Calu3 (cell line): Measurements from ENCODE around the gene HDGFL3. TPM values are rescaled to one million over a fixed set of nuclear protein-coding genes. Genes with fewer than 3 reads are reported as not detected.
"Not testable (repeated sequence)": the region's sequence is repeated elsewhere in the genome, so short reads cannot be mapped to it uniquely, and the experiment has no call there.

ENCODE experiments used
- BruUV-seq: library from RNA; stranded (reverse); fragments of 400-500 nt; replicated peaks from 2 replicates; lab custom pipeline; 2021; lab: Mats Ljungman, UMichigan
- CTCF ChIA-PET: fragments of 300-600 bp; sonication (Branson Sonifier 250); formaldehyde crosslinking; loops from one replicate; lab custom pipeline; 2022; ENCODE audit warnings: antibody characterized with exemption; lab: Charles Lee
- DNase-seq: peaks from one replicate; pipeline ENCODE4 v3.0.0; 2022
- H3K27ac Mint-ChIP-seq: one replicate; pipeline ENCODE4 v1.8.0; 2022; ENCODE audit warnings: mixed read lengths; ENCODE audit not compliant: unreplicated experiment
- H3K27me3 Mint-ChIP-seq: one replicate; pipeline ENCODE4 v1.8.0; 2022; ENCODE audit warnings: mixed read lengths; ENCODE audit not compliant: unreplicated experiment
- H3K36me3 Mint-ChIP-seq: one replicate; pipeline ENCODE4 v1.8.0; 2022; ENCODE audit warnings: mild to moderate bottlenecking, moderate library complexity, mixed read lengths; ENCODE audit not compliant: insufficient read depth, unreplicated experiment
- H3K4me1 Mint-ChIP-seq: one replicate; pipeline ENCODE4 v1.8.0; 2022; ENCODE audit warnings: mild to moderate bottlenecking, low read depth, mixed read lengths; ENCODE audit not compliant: unreplicated experiment
- H3K4me3 Mint-ChIP-seq: one replicate; pipeline ENCODE4 v1.8.0; 2022; ENCODE audit warnings: mild to moderate bottlenecking, low read depth, moderate library complexity, mixed read lengths; ENCODE audit not compliant: unreplicated experiment
- H3K9me3 Mint-ChIP-seq: one replicate; pipeline ENCODE4 v1.8.0; 2022; ENCODE audit warnings: low read depth, mixed read lengths; ENCODE audit not compliant: unreplicated experiment
- intact Hi-C: fragments of 100-400 bp; cut with micrococcal nuclease; formaldehyde crosslinking; loops from one replicate; pipeline ENCODE4 v1.10.0; 2022; ENCODE audit not compliant: unreplicated experiment
- total RNA-seq: library from RNA; stranded (reverse); gene quantifications from 2 replicates; pipeline ENCODE4 v1.2.3, GENCODE V29; 2022
- TF ChIP-seq, protein P1 (sequence below): fragments of 200-600 bp; IDR thresholded peaks from one replicate; pipeline ENCODE4 v1.8.0; 2022; ENCODE audit warnings: antibody characterized with exemption; ENCODE audit not compliant: unreplicated experiment

HDGFL3 gene
- total RNA-seq, 1 experiment from 2014 or later = 69.4 TPM

DNA sequence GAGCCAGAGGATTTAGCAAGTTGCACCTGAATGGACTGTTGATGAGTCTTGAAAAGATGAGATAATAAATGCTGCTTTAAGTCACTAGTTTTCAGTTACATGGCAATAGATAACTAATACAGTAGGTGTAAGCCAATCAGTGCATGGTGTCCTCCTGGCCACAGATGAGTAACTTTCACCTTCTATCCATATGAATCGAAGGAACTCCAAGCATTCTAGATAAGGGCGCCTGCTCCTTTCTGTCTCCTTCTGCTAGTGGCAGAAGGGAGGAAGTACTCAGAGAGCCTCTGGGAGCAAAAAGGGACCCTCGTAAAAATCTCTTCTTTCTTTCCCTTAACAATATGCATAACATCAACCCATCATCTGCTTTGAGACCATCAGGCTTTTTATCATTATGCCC is 62.9 kb downstream of the HDGFL3 start:
- Mint-ChIP-seq H3K27ac (no peak overlapping the region), H3K27me3 (no peaks in the 10 kb centered on the region), H3K36me3 (peaks cover 5% of the 10 kb centered on the region), H3K4me1 (no peaks in the 10 kb centered on the region), H3K4me3 (no peak overlapping the region), H3K9me3 (peaks cover 4% of the 10 kb centered on the region)
- no peak for DNase-seq
- no TSS peak for BruUV-seq
- CTCF ChIA-PET = no interaction called here
- intact Hi-C loops = no loop called here
- TF ChIP-seq, protein P1, sequence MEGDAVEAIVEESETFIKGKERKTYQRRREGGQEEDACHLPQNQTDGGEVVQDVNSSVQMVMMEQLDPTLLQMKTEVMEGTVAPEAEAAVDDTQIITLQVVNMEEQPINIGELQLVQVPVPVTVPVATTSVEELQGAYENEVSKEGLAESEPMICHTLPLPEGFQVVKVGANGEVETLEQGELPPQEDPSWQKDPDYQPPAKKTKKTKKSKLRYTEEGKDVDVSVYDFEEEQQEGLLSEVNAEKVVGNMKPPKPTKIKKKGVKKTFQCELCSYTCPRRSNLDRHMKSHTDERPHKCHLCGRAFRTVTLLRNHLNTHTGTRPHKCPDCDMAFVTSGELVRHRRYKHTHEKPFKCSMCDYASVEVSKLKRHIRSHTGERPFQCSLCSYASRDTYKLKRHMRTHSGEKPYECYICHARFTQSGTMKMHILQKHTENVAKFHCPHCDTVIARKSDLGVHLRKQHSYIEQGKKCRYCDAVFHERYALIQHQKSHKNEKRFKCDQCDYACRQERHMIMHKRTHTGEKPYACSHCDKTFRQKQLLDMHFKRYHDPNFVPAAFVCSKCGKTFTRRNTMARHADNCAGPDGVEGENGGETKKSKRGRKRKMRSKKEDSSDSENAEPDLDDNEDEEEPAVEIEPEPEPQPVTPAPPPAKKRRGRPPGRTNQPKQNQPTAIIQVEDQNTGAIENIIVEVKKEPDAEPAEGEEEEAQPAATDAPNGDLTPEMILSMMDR = no peak

DNA sequence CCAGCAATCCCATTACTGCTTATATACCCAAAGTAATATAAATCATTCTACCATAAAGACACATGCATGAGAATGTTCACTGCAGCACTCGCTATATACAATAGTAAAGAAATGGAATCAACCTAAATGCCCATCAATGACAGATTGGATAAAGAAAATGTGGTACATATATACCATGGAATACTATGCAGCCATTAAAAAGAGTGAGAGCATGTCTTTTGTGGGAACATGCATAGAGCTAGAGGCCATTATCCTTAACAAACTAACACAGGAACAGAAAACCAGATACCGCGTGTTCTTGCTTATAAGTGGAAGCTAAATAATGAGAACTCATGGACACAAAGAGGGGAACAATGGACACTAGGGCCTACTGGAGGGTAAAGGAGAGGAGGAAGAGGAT is 65.5 kb downstream of the HDGFL3 start:
- intact Hi-C loops, BruUV-seq, CTCF ChIA-PET, DNase-seq, H3K4me1 Mint-ChIP-seq, H3K27ac Mint-ChIP-seq, H3K36me3 Mint-ChIP-seq, H3K27me3 Mint-ChIP-seq, H3K9me3 Mint-ChIP-seq, H3K4me3 Mint-ChIP-seq: not testable (repeated sequence)

DNA sequence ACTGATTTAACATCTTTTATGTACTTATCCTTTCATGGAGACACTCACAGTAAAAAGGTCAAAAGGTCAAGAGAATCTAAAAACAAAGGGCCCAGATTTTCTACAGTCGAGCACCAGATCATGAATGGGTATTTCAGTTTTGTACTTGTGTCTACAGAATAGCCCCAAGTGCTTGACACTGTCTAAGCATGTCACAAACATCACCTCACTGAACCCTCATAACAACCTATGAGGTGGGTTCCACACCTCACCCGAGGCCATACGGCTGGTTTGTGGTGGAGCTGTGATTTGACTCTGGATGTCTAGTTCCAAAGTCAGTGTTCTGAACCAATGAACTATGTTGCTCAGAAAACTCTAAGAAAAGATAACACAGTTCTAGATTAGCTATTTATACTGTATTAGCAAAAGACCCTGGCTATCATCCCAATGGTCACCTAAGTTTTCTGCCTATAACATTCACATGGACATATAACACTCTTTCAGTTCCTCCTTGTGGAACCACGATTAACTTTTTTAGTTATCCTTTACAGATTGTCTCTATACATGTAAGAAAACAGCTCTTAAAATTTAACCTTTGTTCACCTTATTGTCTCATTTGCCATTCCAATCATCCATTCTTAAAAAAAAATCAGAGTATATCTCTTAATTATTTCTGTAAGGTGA is 74.6 kb downstream of the HDGFL3 start:
- H3K9me3 Mint-ChIP-seq = no peaks in the 10 kb centered on the region
- intact Hi-C loops = no loop called here
- H3K4me1 Mint-ChIP-seq = no peaks in the 10 kb centered on the region
- no peak overlapping the region for H3K27ac Mint-ChIP-seq
- H3K4me3 Mint-ChIP-seq = no peak overlapping the region
- CTCF ChIA-PET = no interaction called here
- no peaks in the 10 kb centered on the region for H3K36me3 Mint-ChIP-seq
- TF ChIP-seq, protein P1 = no peak
- no peaks in the 10 kb centered on the region for H3K27me3 Mint-ChIP-seq
- no TSS peak for BruUV-seq
- DNase-seq = no peak

DNA sequence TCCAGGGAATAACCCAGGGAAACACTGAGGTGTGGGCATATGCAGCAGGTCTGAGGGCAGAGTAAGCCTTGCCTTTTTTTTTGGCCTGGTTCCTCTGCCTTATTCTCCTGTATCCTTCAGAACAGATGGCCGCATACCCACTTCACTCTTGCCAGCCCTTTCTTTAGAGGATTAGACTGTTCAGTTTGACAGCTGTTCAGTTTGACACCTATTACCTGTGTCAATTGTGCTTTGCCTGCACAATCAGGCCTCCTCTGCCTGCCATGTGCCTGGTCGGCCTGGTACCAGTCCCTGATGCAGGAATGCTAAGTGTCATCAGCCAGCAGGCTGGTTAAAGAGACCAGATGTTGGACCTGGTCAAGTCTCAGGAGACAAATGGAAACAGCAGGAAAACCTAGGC is 77.8 kb downstream of the HDGFL3 start:
- TF ChIP-seq, protein P1 = no peak
- no peak for DNase-seq
- intact Hi-C loops = no loop called here
- no peak overlapping the region for H3K4me3 Mint-ChIP-seq
- no peaks in the 10 kb centered on the region for H3K4me1 Mint-ChIP-seq
- no peaks in the 10 kb centered on the region for H3K27me3 Mint-ChIP-seq
- no peak overlapping the region for H3K27ac Mint-ChIP-seq
- no peaks in the 10 kb centered on the region for H3K36me3 Mint-ChIP-seq
- H3K9me3 Mint-ChIP-seq = no peaks in the 10 kb centered on the region
- CTCF ChIA-PET = no interaction called here
- no TSS peak for BruUV-seq

DNA sequence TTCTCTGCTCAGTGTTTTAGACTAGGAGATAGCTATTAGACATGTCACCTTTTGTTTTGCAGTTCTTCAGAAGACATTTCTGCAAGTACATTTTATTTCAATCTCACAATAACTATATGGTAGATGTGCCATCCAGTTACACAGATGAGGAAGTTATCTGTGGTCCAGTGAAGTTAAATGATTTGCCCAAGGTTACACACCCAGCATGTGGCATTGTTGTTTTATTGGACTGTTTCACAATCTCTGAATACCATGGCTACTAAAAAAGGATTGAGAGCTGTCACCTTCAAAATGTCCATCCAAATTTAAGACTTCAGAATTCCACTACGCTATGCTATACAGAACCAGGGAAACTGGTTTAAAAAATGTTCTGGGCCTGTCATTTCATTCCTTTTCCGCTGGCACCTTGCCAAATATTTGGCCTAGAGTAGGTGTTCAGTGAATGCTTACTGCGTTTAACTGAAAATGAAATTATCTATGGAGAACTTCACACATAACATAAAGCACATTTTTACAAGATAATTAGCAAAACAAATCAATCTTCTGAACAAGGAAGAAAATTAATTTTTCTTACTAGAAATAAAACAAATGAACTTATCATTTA is 80.0 kb downstream of the HDGFL3 start:
- Mint-ChIP-seq H3K9me3 (no peaks in the 10 kb centered on the region), H3K27me3 (no peaks in the 10 kb centered on the region), H3K27ac (no peak overlapping the region), H3K4me1 (no peaks in the 10 kb centered on the region), H3K4me3 (no peak overlapping the region), H3K36me3 (no peaks in the 10 kb centered on the region)
- TF ChIP-seq, protein P1 = no peak
- intact Hi-C loops = no loop called here
- CTCF ChIA-PET = interaction anchor here (0.6 kb wide), 1 partner anchor 69 kb away, joined by 3 read pairs; no protein-coding TSS in a partner anchor
- BruUV-seq = no TSS peak
- no peak for DNase-seq
